Keratinocyte (primary cell): ENCODE measurements around the gene GGT7. TPM values are rescaled to one million over a fixed set of nuclear protein-coding genes. Genes with fewer than 3 reads are reported as not detected.

Experiments used
- DNase-seq: peaks from one replicate; pipeline ENCODE4 v3.0.0-alpha.2; 2011; ENCODE audit warnings: low read depth, missing footprints, low spot score
- FAIRE-seq: peaks from 2 replicates; lab custom pipeline; 2011; peaks lifted over from hg19 to GRCh38; lab: Jason Lieb, UNC
- H2AFZ ChIP-seq: 2 replicates; pipeline ENCODE4 v1.6.0; 2012; ENCODE audit warnings: low read length, control low read depth, inconsistent platforms; ENCODE audit not compliant: control insufficient read depth
- H3K27ac ChIP-seq: 2 replicates; pipeline ENCODE4 v1.5.1; 2011; ENCODE audit warnings: low read length; ENCODE audit not compliant: control insufficient read depth, insufficient read depth
- H3K27me3 ChIP-seq: 3 replicates; pipeline ENCODE4 v1.6.0; 2011; ENCODE audit warnings: low read length; ENCODE audit not compliant: control insufficient read depth, insufficient read depth; ENCODE audit errors: extremely low read depth
- H3K36me3 ChIP-seq, 2 experiments: 2 replicates in 1 of 2; 3 replicates in 1 of 2; pipeline ENCODE4 v1.5.1; 2011; ENCODE audit warnings: low read length in 2 of 2, mild to moderate bottlenecking in 1 of 2; ENCODE audit not compliant: control insufficient read depth in 2 of 2, insufficient read depth in 2 of 2; ENCODE audit errors: extremely low read depth in 1 of 2
- H3K4me1 ChIP-seq: 3 replicates; pipeline ENCODE4 v1.5.1; 2011; ENCODE audit warnings: low read length; ENCODE audit not compliant: control insufficient read depth, insufficient read depth; ENCODE audit errors: extremely low read depth
- H3K4me2 ChIP-seq: 3 replicates; pipeline ENCODE4 v1.6.0; 2011; ENCODE audit warnings: low read depth, low read length; ENCODE audit not compliant: control insufficient read depth, insufficient read depth; ENCODE audit errors: extremely low read depth
- H3K4me3 ChIP-seq, 3 experiments: fragments of 200-600 bp in 1 of 3; sonication (generic) in 1 of 3; 2 replicates in 2 of 3; 3 replicates in 1 of 3; pipeline ENCODE4 v1.5.1; 2011 to 2016; ENCODE audit warnings: low read length in 3 of 3, mild to moderate bottlenecking in 3 of 3, control low read depth in 2 of 3, inconsistent platforms in 1 of 3, low read depth in 1 of 3, mixed read lengths in 1 of 3, mixed run types in 1 of 3, moderate library complexity in 1 of 3; ENCODE audit not compliant: control insufficient read depth in 2 of 3, insufficient read depth in 2 of 3; ENCODE audit errors: extremely low read depth in 1 of 3
- H3K79me2 ChIP-seq: 2 replicates; pipeline ENCODE4 v1.6.0; 2012; ENCODE audit warnings: low read length; ENCODE audit not compliant: control insufficient read depth, insufficient read depth
- H3K9ac ChIP-seq: 3 replicates; pipeline ENCODE4 v1.6.0; 2011; ENCODE audit warnings: low read length; ENCODE audit not compliant: control insufficient read depth, insufficient read depth; ENCODE audit errors: extremely low read depth
- H3K9me1 ChIP-seq: 3 replicates; pipeline ENCODE4 v1.6.0; 2011; ENCODE audit warnings: low read length; ENCODE audit not compliant: control insufficient read depth, insufficient read depth; ENCODE audit errors: extremely low read depth
- H3K9me3 ChIP-seq: 2 replicates; pipeline ENCODE4 v1.5.1; 2012; ENCODE audit warnings: low read depth, low read length; ENCODE audit not compliant: control insufficient read depth
- H4K20me1 ChIP-seq: 3 replicates; pipeline ENCODE4 v1.6.0; 2011; ENCODE audit warnings: low read length; ENCODE audit not compliant: control insufficient read depth, insufficient read depth; ENCODE audit errors: extremely low read depth
- EZH2 ChIP-seq: IDR thresholded peaks from one replicate; pipeline ENCODE4 v1.6.1; 2012; ENCODE audit warnings: inconsistent platforms, mild to moderate bottlenecking, low read length, moderate library complexity
- dilution Hi-C: fragments of 300-500 bp; cut with MboI; formaldehyde crosslinking; loops from one replicate; pipeline ENCODE4 v1.7.0; 2020; ENCODE audit warnings: low sequenced_read_pairs; ENCODE audit not compliant: extremely low pct_ligation_motif_present
- polyA plus RNA-seq, 5 experiments: library from polyadenylated mRNA; depleted of rRNA in 3 of 5; stranded (reverse) in 3 of 5; stranded (forward) in 1 of 5; unstranded in 1 of 5; fragments of >200 nt; gene quantifications; 1 replicate in 1 of 5; 2 replicates in 3 of 5; 3 replicates in 1 of 5; pipeline versions ENCODE4 v1.2.1 to v1.2.3, GENCODE V29; 2011 to 2012; ENCODE audit warnings: missing spikeins in 2 of 5, low read depth in 1 of 5, low replicate concordance in 1 of 5
- TF ChIP-seq, protein P1 (sequence below), 3 experiments: IDR thresholded peaks in 1 of 3; conservative IDR thresholded peaks in 1 of 3; optimal IDR thresholded peaks in 1 of 3; 2 replicates in 2 of 3; 3 replicates in 1 of 3; pipeline versions ENCODE3 to v1.5.1; 2011; ENCODE audit warnings: low read length in 3 of 3, mild to moderate bottlenecking in 3 of 3, moderate library complexity in 2 of 3, control low read depth in 1 of 3, inconsistent platforms in 1 of 3; ENCODE audit not compliant: insufficient read depth in 2 of 3; ENCODE audit errors: extremely low read depth in 1 of 3

GGT7 gene
- polyA plus RNA-seq, 1 donor (not counting 4 experiments of a cell fraction or from before 2014, with no cell fraction given): 5.0 TPM

DNA sequence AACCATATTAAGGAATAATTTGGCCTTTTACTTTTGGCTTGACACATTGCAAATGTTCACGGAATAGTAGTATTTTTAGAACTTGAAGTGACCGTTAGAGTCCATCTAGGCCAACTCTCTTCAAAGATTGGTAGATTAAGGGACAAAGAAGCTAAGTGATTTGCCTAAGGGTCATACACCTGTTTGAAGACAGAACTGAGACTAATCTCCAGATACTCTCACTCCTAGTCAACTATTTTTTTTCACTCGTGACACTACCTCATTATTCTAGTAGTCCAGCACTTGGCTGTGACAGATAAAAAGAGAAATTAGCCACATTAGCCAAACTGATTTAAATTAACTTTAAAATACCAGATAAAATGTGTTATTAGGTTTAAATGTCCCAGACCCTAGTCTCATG, 14.4 kb upstream of the GGT7 start:
- no peak for FAIRE-seq
- dilution Hi-C loops: no loop called here
- no peak overlapping the region for H3K4me2 ChIP-seq
- H3K79me2 ChIP-seq: peaks cover 11% of the 10 kb centered on the region
- DNase-seq: no peak
- no peak overlapping the region for H2AFZ ChIP-seq
- H3K27me3 ChIP-seq: no peaks in the 10 kb centered on the region
- H3K36me3 ChIP-seq: peaks cover 16 to 23% of the 10 kb centered on the region in 2 experiments
- no peaks in the 10 kb centered on the region for H4K20me1 ChIP-seq
- H3K9ac ChIP-seq: no peak overlapping the region
- no peaks in the 10 kb centered on the region for H3K9me1 ChIP-seq
- peaks cover 23% of the 10 kb centered on the region for H3K4me1 ChIP-seq
- H3K27ac ChIP-seq: no peak overlapping the region
- no peak overlapping the region for H3K4me3 ChIP-seq
- TF ChIP-seq EZH2: no peak
- TF ChIP-seq, protein P1, sequence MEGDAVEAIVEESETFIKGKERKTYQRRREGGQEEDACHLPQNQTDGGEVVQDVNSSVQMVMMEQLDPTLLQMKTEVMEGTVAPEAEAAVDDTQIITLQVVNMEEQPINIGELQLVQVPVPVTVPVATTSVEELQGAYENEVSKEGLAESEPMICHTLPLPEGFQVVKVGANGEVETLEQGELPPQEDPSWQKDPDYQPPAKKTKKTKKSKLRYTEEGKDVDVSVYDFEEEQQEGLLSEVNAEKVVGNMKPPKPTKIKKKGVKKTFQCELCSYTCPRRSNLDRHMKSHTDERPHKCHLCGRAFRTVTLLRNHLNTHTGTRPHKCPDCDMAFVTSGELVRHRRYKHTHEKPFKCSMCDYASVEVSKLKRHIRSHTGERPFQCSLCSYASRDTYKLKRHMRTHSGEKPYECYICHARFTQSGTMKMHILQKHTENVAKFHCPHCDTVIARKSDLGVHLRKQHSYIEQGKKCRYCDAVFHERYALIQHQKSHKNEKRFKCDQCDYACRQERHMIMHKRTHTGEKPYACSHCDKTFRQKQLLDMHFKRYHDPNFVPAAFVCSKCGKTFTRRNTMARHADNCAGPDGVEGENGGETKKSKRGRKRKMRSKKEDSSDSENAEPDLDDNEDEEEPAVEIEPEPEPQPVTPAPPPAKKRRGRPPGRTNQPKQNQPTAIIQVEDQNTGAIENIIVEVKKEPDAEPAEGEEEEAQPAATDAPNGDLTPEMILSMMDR (optimal IDR thresholded peaks at IDR 0.05 in 1 of 3, IDR thresholded peaks at IDR 0.05 in 1 of 3, conservative IDR thresholded peaks at IDR 0.05 in 1 of 3; ENCODE audit: extremely low read depth in 1 of 3, insufficient read depth in 2 of 3, low read length in 3 of 3): no peak
- H3K9me3 ChIP-seq: no peaks in the 10 kb centered on the region

DNA sequence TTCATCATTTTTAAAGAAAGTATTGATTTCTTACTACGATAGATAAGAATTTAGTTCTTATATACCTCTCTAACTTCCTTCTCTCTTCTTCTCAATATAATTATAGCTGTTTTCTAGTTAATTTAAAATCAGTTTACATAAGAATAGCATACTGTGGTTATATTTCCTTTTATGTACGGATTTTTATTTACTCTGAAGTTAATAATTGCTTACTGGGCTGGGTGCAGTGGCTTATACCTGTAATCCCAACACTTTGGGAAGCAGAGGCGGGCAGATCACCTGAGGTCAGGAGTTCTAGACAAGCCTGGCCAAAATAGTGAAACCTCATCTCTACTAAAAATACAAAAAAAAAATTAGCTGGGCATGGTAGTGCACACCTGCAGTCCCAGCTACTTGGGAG, 13.5 kb upstream of the GGT7 start:
- no peak overlapping the region for H3K9ac ChIP-seq
- dilution Hi-C loops: no loop called here
- no peaks in the 10 kb centered on the region for H4K20me1 ChIP-seq
- no peak for FAIRE-seq
- peaks cover 16 to 21% of the 10 kb centered on the region in 2 experiments for H3K36me3 ChIP-seq
- TF ChIP-seq EZH2: no peak
- TF ChIP-seq, protein P1 (optimal IDR thresholded peaks at IDR 0.05 in 1 of 3, IDR thresholded peaks at IDR 0.05 in 1 of 3, conservative IDR thresholded peaks at IDR 0.05 in 1 of 3; ENCODE audit: extremely low read depth in 1 of 3, insufficient read depth in 2 of 3, low read length in 3 of 3): no peak
- H3K9me1 ChIP-seq: no peaks in the 10 kb centered on the region
- H3K4me3 ChIP-seq: no peak overlapping the region
- H2AFZ ChIP-seq: no peak overlapping the region
- H3K9me3 ChIP-seq: no peaks in the 10 kb centered on the region
- H3K27ac ChIP-seq: no peak overlapping the region
- peaks cover 15% of the 10 kb centered on the region for H3K4me1 ChIP-seq
- H3K4me2 ChIP-seq: no peak overlapping the region
- DNase-seq: no peak
- peaks cover 11% of the 10 kb centered on the region for H3K79me2 ChIP-seq
- H3K27me3 ChIP-seq: no peaks in the 10 kb centered on the region
